GM19023 (cell line): ENCODE measurements around the gene SLFN5.
A peak's percentile ranks its signal among the peaks of the same experiment; 100 is the strongest.
"Not testable (repeated sequence)": the region's sequence is repeated elsewhere in the genome, so short reads cannot be mapped to it uniquely, and the experiment has no call there.

ENCODE experiments used
- ATAC-seq: cut with Tn5 transposase; IDR thresholded peaks from one replicate; pipeline ENCODE4 v1.9.1; 2021; ENCODE audit warnings: mild to moderate bottlenecking, moderate library complexity; ENCODE audit not compliant: unreplicated experiment

SLFN5 gene

GRCh38 chr17:35287286-35287811 lies 44.5 kb downstream of the SLFN5 start:
- no peak for ATAC-seq

DNA sequence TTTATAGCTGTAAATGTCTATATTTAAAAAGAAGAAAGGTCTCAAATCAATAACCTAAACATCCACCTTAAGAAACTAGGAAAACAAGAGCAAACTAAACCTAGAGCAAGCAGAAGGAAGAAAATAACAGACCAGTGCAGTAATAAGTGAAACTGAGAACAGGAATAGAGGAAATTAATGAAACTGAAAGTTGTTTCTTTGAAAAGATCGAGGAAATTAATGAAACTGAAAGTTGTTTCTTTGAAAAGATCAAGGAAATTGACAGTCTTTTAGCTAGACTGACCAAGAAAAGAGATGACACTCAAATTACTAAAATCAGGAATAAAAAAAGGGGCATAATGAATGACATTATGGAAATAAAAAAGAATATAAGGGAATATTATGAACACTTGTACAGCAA lies 46.4 kb downstream of the SLFN5 start:
- no peak for ATAC-seq

DNA sequence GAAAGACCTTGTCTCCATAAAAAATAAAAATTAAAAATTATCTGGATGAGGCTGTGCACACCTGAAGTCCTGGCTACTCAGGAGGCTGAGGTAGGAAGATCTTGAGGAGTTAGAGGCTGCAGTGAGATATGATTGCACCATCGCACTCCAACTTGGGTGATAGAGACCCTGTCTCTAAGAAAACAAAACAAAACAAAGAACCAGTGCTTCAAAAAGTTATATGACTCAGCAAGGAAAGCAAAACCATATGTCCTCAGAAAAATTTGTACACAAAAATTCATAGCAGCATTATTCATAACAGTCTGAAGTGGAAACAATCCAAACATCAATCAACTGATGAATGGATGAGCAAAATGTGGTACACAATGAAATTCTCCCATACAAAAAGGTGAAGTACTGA lies 48.9 kb downstream of the SLFN5 start:
- ATAC-seq = no peak

- ATAC-seq = no peak
Observed at GRCh38 chr17:35293151-35293847, 50.4 kb downstream of the SLFN5 start.

DNA sequence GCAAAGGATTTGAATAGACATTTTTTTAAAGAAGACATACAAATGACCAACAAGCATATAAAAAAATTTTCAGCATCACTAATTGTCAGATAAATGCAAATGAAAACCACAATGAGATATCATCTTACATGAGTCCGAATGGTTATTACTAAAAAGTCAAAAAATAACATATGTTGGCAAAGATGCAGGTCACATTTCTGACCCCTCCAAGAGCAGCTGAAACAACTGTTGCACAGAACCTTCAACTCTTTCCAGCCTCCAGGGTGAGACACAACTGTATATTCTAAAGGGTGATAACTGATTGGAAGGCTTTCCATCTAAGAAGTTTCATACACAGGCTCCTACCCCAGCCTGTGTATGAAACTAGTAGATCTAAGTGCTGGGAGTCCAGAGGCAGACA lies 51.9 kb downstream of the SLFN5 start:
- no peak for ATAC-seq

DNA sequence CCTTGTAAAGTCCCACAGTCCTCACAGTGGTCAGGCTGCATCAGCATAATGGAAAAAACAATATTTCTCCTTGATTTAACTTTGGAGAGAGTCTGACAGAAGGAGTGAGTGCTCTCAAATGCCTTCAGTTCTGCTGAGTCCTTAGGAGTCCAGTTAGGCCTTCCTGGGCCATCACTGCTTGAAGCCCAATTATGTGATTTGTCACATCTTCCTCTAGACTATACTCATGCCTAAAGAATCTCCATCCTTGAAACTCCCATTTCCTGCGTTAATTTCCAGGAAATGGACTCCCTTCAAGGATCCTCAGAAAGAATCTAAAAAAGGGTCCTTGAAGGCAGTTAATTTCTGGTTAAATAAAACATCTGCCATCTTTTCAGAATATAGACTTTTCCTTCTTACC lies 52.8 kb downstream of the SLFN5 start:
- ATAC-seq = no peak

GRCh38 chr17:35297666-35298065 lies 54.8 kb downstream of the SLFN5 start:
- no peak for ATAC-seq

- ATAC-seq = no peak
Observed at GRCh38 chr17:35298639-35299038, 55.8 kb downstream of the SLFN5 start.

- ATAC-seq = no peak
Observed at GRCh38 chr17:35299135-35299534, 56.3 kb downstream of the SLFN5 start.

DNA sequence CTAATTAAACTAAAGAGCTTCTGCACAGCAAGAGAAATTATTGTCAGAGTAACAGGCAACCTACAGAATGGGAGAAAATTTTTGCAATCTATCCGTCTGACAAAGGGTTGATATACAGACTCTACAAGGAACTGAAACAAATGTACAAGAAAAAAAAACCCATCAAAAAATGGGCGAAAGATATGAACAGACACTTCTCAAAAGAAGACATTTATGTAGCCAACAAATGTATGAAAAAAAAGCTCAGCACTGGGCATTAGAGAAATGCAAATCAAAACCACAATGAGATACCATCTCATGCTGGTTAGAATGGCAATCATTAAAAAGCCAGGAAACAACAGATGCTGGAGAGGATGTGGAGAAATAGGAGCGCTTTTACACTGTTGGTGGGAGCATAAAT lies 66.5 kb downstream of the SLFN5 start:
- not testable (repeated sequence) for ATAC-seq

DNA sequence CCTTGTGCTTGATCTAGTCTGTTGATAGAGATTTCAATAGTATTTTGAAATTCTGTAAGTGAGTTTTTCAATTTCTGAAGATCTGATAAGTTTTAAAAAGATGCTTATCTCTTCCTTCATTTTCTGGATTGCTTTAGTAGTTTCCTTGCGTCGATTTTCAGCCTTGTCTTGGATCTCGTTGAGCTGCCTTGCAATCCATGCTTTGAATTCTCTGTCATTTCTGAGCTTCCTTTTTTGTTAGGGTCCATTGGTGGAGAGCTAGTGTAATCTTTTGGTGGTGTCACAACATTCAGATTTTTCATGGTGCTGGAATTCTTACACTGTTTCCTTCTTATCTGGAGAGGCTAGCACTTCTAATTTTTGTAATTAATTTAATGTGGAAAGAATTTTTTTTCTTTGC lies 69.5 kb downstream of the SLFN5 start:
- ATAC-seq = no peak

DNA sequence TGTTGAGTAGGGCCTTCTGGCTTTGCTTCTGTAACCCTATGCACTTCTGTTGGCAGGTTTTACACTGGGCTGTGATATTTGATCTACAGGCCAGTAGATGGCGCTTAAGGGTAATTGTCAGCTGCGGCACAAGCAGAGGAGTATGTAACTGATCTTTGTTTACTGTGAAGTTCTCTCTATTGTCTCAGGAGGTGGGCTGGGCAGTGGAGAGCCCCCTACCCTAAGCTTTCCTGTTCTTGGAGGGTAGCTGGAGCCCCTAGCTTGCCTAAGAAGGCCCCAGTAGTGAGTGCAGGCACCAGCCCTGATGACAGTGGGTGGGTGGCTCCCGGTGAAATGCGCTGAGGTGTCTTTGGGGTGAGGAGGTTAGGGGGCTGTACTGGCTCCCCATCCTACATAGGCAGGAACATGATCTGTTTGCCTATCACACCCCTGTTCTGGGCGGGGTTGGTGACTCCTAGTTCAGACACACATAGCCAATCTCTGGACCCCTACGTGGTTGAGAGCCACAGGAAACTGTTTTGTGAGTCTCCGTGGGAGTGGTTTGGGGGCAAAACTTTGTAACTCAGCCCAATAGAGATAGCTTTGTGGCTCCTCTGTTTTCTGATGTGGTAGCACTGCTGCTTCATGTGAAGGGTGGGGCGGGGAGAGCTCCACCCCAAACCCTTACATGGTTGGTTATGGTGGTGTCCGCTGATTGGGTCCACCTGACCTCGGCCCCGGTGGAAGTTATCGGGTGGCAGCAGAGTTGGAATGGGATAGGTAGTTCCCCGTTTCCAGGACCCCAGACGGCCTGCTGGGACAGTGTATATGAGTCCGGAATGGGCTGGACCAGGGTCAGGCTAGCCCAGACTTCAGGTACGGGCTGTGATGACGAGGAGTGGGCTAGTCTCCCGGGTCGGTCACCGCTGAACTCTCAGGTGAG lies 70.2 kb downstream of the SLFN5 start:
- ATAC-seq = peak; percentile 63

- ATAC-seq = no peak
Observed at GRCh38 chr17:35313875-35314409, 71.1 kb downstream of the SLFN5 start.

DNA sequence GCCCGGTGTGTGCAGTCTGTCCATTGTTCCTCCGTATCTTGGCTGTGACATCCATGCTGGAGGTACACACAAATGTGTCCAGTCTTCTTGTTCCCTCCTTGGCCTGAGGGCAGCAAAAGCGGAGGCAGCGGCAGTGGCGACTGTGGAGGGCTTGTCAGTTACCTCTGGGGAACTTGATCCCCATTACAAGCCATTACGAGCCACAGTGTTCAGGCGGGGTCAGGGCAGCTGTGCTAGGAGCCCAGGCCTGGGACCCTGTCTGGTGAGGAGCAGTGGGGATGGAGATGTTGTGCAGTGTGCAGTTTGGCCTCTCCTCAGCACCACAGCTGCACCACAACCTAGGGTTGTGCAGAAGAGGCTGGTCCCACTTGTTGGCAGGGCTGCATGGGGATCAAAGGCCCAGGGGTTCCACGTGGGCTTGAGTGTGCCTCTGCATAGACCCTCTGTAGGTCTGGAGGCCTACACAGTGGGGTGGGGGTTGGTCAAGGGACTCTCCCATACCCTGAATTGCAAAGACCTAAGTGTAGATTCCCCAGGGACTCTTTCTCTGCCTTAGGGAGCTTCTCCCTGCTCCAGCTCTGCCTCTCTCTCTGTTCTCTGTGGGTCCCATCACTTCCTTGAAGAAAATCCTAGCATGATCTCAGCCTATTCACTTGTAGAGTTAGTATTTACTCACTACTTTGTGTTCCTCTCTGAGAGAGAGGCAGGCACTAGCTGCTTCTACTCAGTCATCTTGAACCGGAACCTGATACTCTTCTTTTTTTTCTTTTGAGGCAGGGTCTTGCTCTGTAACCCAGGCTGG lies 71.7 kb downstream of the SLFN5 start:
- ATAC-seq = no peak

DNA sequence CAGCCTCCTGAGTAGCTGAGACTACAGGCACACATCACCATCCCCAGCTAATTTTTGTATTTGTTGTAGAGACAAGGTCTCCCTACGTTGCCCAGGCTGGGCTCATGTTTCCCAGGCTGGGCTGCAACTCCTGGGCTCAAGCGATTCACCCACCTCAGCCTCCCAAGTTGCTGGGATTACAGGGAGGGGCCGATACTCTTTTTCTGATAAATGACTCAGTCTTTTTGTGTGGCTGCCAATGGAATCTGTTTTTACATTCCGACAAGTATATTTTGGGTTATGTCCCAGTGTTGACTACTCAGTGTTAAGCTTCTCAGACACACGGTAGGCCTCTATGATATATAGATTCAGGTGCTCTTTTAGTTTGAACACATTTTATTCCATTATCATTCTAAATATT lies 72.4 kb downstream of the SLFN5 start:
- ATAC-seq = no peak

DNA sequence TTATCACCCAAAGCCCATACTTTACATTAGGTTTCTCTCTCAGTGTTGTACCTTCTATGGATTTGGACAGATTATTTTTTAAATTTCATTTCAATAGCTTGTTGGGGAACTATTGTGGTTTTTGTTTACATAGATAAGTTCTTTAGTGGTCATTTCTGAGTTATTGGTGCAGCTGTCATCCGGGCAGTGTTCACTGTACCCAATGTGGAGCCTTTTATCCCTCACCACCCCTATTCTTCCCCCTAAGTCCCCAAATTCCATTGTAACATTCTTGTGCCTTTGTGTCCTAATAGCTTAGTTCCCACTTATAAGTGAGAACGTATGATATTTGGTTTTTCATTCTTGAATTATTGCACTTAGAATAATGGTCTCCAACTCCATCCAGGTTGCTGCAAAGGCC lies 73.1 kb downstream of the SLFN5 start:
- ATAC-seq = no peak

DNA sequence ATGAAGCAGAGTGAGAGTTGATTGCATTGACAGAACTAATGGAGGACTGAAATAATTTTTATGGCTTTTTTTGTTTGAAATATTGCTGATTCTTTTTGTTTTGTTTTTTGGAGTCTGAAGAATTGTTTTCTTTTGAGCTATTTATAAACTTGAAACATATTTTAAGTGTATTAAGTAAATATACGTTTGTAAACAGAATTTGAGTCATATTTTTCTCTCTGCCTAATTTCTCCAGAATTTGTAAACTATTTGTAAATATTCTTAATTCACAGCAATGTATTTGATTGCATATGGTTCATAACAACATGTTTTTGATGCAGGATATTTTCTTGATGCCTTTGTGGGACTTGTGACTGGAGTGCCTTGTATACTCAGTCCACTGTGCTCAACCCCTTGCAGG lies 79.9 kb downstream of the SLFN5 start:
- ATAC-seq = no peak
